Testis (tissue), 3 donors: ENCODE measurements around the gene NMNAT3. TPM values are rescaled to one million over a fixed set of nuclear protein-coding genes. Genes with fewer than 3 reads are reported as not detected.

ENCODE experiments used
- DNase-seq: peaks from one replicate; pipeline ENCODE4 v3.0.0-alpha.2; 2019
- H3K27ac ChIP-seq, 2 donors: fragments of 200-600 bp; sonication (generic); one replicate each; pipeline ENCODE4 v1.5.1; 2019
- H3K27me3 ChIP-seq: fragments of 200-600 bp; sonication (generic); one replicate; pipeline ENCODE4 v1.5.1; 2019
- H3K36me3 ChIP-seq: fragments of 200-600 bp; sonication (generic); one replicate; pipeline ENCODE4 v1.5.1; 2017; ENCODE audit warnings: low read depth; ENCODE audit errors: missing control alignments
- H3K4me1 ChIP-seq: fragments of 200-600 bp; sonication (generic); one replicate; pipeline ENCODE4 v1.5.1; 2019
- H3K4me3 ChIP-seq, 2 donors: fragments of 200-600 bp; sonication (generic); one replicate each; pipeline ENCODE4 v1.5.1; 2017 to 2019
- H3K9me3 ChIP-seq: fragments of 200-600 bp; sonication (generic); one replicate; pipeline ENCODE4 v1.5.1; 2017
- POLR2A ChIP-seq: fragments of 450-650 bp; IDR thresholded peaks from one replicate; pipeline ENCODE4 v1.6.1; 2017; ENCODE audit warnings: antibody characterized with exemption, mild to moderate bottlenecking, moderate library complexity
- WGBS, 2 donors: methylation state at CpG; one replicate each; pipeline ENCODE4 v1.1.5; 2018; 5-methylcytosine and 5-hydroxymethylcytosine counted together
- intact Hi-C: fragments of 100-400 bp; cut with DNase I; formaldehyde crosslinking; loops from one replicate; pipeline ENCODE4 v1.15.1; 2023; ENCODE audit warnings: low total_unique reads
- polyA plus RNA-seq: library from polyadenylated mRNA; stranded (reverse); fragments of 350-450 nt; fragmentation: Illumina TruSeq; extraction: RNeasy Lipid Tissue Mini Kit (QIAGEN cat#74804); gene quantifications from one replicate; pipeline ENCODE4 v1.2.3, GENCODE V29; 2014; ENCODE audit warnings: low read depth, low replicate concordance; ENCODE audit not compliant: insufficient read depth
- total RNA-seq, 2 donors: library from RNA; depleted of rRNA; stranded (reverse); fragments of >200 nt; gene quantifications; one replicate each; pipeline ENCODE4 v1.2.3, GENCODE V29; 2016
- TF ChIP-seq, protein P1 (sequence below), 3 experiments: fragments of 450-650 bp in 2 of 3; fragments of 200-600 bp in 1 of 3; sonication (generic) in 1 of 3; IDR thresholded peaks; one replicate each; pipeline ENCODE4 v1.5.1; 2016 to 2019; ENCODE audit warnings: antibody characterized with exemption in 3 of 3, mild to moderate bottlenecking in 2 of 3, moderate library complexity in 1 of 3

The NMNAT3 gene
- total and polyA plus RNA-seq, 3 donors from 2014 or later = 21.1 to 76.5 (median 23.9) TPM

DNA sequence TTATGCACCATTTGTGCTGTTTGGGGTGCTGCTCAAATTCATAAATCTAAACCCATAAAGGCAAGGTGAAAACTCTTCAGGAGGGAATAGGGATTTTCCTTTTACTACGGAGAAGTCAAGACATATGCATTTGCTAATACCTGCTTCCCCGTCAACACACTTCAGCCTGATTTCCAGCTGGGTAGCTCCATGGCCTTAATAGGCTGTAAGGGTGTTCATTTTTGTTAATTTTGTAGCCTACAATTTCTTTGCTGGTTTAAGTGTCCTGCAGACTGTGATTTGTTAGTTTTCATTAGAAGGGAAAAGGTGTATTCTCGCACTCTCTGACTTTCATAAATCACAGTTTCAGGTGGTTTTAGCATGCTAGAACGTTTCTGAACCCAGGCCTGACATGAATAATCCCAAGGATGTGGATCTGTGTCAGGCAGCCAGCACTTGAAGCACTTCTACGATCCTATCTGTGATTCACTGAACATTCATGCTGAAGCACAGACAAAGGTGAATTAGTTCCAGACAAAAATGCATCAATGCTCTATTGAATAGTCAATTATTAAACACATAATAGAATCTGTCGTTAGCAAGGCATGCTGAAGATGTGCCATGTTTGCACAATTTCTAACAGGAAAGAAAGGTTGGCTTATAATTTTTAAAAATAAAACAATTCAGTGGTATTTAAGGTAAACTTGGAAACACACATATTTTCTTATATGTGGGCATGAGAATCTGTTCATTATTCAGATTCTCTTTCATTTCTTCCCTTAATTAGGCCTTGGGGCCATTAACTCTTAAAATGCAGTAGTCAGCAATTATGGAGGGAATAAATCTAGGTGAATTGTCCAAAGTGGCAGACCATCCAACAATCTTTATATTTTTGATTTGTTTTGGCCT lies 17.9 kb upstream of the NMNAT3 start:
- Histone ChIP-seq H3K4me1 (no peaks in the 10 kb centered on the region), H3K9me3 (no peaks in the 10 kb centered on the region), H3K27me3 (no peaks in the 10 kb centered on the region), H3K4me3 (no peak overlapping the region), H3K27ac (no peak overlapping the region), H3K36me3 (no peaks in the 10 kb centered on the region)
- DNase-seq = no peak
- WGBS, 2 donors = 69 to 71% methylated on average over 6 of the region's 6 CpGs
- intact Hi-C loops = no loop called here
- TF ChIP-seq, protein P1, sequence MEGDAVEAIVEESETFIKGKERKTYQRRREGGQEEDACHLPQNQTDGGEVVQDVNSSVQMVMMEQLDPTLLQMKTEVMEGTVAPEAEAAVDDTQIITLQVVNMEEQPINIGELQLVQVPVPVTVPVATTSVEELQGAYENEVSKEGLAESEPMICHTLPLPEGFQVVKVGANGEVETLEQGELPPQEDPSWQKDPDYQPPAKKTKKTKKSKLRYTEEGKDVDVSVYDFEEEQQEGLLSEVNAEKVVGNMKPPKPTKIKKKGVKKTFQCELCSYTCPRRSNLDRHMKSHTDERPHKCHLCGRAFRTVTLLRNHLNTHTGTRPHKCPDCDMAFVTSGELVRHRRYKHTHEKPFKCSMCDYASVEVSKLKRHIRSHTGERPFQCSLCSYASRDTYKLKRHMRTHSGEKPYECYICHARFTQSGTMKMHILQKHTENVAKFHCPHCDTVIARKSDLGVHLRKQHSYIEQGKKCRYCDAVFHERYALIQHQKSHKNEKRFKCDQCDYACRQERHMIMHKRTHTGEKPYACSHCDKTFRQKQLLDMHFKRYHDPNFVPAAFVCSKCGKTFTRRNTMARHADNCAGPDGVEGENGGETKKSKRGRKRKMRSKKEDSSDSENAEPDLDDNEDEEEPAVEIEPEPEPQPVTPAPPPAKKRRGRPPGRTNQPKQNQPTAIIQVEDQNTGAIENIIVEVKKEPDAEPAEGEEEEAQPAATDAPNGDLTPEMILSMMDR (IDR thresholded peaks at IDR 0.05) = no peak
- TF ChIP-seq POLR2A = no peak

DNA sequence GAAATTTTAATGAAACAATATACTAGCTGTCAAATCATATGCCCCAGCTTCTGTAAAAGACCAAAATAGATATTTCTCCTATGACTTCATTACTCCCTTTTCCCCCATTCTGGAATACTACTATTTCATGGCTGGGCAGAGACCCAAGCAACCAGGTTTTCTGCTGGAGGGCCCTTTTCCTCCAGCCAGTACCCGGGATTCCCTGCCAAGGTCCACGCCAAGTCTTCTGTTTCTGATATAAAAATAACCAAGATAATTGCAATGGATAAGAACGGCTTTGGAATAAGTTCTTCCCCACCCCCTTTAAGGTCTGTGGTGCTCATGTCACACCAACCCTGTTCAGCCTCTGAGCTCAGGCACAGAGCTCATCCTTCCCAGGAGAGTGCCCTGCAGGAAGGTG lies 17.2 kb upstream of the NMNAT3 start:
- H3K27ac ChIP-seq = no peak overlapping the region
- intact Hi-C loops = no loop called here
- 68 to 77% methylated on average over 3 of the region's 3 CpGs for WGBS, 2 donors
- H3K27me3 ChIP-seq = no peaks in the 10 kb centered on the region
- H3K4me3 ChIP-seq = no peak overlapping the region
- H3K4me1 ChIP-seq = no peaks in the 10 kb centered on the region
- TF ChIP-seq, protein P1 (IDR thresholded peaks at IDR 0.05) = no peak
- TF ChIP-seq POLR2A = no peak
- DNase-seq = no peak
- H3K36me3 ChIP-seq = no peaks in the 10 kb centered on the region
- H3K9me3 ChIP-seq = no peaks in the 10 kb centered on the region

GRCh38 chr3:139694542-139694941 lies 16.8 kb upstream of the NMNAT3 start:
- intact Hi-C loops = no loop called here
- TF ChIP-seq POLR2A = no peak
- TF ChIP-seq, protein P1 (IDR thresholded peaks at IDR 0.05) = no peak
- no peaks in the 10 kb centered on the region for H3K36me3 ChIP-seq
- 71 to 93% methylated on average over 1 of the region's 1 CpG for WGBS, 2 donors
- H3K9me3 ChIP-seq = no peaks in the 10 kb centered on the region
- no peak for DNase-seq
- H3K4me3 ChIP-seq = no peak overlapping the region
- H3K27ac ChIP-seq = no peak overlapping the region
- no peaks in the 10 kb centered on the region for H3K27me3 ChIP-seq
- no peaks in the 10 kb centered on the region for H3K4me1 ChIP-seq

DNA sequence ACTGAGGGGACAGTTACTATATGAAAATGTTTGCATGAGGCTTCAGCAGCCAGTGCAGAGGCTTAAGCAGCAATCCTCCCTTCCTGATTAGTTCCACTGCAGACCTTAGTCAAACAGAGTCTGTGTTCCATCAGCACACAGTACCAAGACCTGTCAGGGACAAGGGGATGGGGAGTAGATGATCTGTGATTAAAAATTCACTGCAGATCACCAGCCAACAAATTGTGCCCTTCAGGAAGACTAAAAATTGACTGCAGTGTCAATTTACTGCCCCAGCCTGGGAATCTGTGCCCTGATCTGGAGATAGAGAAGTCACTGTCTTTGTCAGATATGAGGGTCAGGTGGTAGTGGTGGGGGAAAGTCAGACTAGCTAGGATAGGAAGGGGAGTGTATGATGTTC lies 13.8 kb upstream of the NMNAT3 start:
- Histone ChIP-seq H3K36me3 (no peaks in the 10 kb centered on the region), H3K4me1 (no peaks in the 10 kb centered on the region), H3K27ac (no peak overlapping the region), H3K4me3 (no peak overlapping the region), H3K27me3 (no peaks in the 10 kb centered on the region), H3K9me3 (no peaks in the 10 kb centered on the region)
- no peak for DNase-seq
- TF ChIP-seq POLR2A = no peak
- TF ChIP-seq, protein P1 (IDR thresholded peaks at IDR 0.05) = no peak
- intact Hi-C loops = no loop called here
